ENCODE results near the gene RIPK1.
"Not testable (repeated sequence)": the region's sequence is repeated elsewhere in the genome, so short reads cannot be mapped to it uniquely, and the experiment has no call there.

RIPK1 gene

DNA sequence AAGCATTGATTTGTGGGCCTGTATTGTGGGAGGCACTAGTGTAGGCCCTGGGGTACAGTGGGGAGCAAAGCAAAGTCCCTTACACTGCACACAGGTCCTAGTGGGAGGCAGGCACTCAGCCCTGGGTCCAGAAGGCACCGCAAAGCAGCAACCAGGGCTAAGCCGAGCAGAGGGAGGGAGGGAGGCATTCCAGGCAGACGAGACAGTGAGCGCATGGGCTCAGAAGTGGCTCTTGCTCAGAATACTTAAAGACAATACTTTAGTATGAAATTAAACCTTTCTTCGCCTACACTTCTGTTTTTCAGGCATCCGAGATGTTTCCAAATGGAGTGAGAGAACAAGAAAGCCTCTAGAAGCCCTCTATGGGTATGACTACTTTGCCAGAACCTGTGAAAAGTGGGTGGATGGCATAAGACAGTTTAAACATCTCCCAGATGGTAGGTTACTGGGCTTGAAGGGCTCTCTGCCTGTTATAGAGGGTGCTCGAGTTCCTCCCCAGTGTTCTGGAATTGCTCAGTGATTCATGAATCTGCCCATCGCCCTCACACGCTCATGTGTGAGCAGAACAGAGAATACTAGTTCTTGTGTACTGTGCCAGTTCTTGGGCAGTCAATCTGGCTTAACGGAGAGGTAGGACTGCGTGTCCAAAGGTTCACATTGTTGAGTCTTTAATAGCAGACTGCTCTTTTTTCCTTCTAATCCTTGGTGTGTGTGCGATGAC lies 68.9 kb downstream of the RIPK1 start:
- DNase-seq = no peak

DNA sequence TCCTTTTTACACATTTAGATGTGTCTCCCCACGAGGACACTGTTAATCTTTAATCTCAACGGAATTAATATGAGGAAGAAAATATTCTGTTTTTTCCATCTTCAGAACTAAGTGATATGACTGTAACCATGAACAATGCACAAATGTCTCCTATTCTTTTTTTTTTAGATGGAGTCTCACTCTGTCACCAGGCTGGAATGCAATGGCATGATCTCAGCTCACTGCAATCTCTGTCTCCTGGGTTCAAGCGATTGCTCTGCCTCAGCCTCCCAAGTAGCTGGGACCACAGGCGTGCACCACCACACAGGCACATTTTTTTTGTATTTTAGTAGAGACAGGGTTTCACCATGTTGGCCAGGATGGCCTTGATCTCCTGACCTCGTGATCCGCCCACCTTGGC lies 69.6 kb downstream of the RIPK1 start:
- not testable (repeated sequence) for DNase-seq

DNA sequence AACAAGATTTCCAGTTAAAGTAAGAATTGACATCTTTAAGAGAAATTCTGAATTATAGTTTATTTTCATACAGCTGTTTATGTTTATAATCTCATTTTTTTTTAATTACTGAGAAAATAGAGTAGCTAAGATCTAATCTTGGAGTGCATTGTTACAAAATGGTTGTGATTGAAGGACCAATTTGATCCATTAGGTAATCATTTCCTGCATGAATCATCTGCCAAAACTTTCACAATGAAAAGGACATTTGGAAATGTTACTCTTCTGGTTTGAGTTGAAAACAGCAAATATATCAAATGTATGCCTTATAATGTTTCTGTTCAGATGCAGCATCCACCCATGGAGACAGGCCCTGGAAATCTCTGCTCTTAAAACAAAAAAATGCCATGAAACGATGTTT lies 70.0 kb downstream of the RIPK1 start:
- DNase-seq = no peak

DNA sequence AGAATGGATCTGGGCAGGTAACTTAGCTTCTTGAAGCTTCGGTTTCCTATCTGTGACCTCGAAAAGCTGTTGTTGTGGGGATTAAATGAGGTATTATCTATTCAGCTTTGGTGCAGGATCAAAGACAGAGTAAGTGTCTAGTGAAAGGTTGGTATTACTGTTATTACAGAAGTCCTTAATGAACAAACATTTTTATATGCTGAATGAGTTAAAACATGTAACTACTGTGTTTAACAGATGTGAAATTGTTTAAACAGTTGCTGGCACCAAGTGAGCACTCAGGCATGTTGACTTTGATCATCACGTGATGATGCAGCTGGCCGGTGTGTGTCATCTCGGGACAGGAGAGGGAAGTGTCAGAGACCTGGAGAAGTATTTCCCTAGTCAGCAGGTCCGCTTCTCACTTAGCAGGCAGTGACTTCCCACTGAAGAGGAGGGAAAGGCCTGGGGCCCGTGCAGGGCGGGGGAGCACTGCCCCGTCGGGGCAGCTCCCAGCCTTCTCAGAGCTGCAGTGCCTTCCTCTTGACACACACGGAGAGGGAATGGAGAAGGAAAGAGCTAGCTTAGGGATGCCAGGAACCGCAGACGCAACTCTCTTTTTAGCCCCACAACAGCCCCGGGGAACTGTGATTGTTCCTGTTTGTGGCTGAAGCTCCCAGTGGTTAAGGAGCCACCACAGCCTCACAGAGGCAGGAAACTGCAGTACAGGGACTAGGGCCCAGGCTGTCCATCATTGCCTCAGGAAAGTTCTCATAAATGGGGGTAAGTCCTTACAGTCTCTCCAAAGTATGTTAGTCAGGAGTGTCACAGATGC lies 71.0 kb downstream of the RIPK1 start:
- DNase-seq = peak; percentile 56

DNA sequence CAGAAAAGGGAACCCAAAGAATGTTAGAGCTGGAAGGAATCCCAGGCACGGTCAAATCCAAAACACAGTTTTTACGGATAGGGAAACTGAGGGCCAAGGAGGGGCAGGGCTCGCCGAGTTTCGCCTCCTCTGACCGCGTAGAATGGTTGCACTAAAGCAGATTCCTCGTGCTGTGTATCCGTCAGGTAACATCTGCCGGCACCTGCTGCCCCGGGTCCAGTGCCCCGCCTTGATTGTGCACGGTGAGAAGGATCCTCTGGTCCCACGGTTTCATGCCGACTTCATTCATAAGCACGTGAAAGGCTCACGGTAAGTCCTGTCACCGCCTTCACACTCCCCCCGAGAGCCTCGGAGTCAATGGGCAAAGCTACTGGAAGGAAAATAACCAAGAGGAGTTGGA lies 71.9 kb downstream of the RIPK1 start:
- no peak for DNase-seq

DNA sequence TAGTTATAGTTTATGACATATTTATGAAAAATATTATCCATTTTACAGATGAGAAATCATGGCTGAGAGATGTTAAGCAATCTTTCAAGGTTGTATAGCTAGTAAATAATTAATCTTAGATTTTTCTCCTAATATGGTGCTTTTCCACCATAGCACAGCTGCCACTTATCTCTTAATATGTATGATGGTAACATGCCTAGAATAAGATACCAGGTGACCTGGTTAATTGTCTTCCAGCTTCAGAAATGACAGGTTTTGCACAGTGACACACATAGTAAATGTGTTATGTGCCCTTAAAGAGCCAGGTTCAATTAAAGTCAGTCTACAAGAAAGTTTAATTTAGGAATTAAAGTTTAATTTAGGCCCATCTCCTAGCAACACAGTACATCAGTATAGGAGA lies 74.2 kb downstream of the RIPK1 start:
- no peak for DNase-seq

DNA sequence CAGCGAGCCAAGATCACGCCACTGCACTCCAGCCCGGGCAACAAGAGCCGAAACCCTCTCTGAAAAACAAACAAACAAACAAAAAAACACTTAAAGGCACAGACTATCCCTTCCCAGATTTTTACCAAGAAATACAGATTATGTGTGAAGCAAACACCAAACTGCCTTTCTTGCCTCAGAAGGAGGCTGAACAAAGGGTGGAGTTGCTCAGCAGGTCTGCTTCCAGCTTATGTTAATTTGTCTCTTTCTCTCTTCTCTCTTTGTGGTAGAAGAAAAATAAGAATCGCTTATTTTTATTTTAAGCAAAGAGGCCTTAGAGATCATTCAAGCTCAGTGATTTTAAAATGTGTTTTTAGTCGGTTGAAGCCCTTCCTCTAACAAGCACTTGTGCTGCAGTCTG lies 74.9 kb downstream of the RIPK1 start:
- no peak for DNase-seq

DNA sequence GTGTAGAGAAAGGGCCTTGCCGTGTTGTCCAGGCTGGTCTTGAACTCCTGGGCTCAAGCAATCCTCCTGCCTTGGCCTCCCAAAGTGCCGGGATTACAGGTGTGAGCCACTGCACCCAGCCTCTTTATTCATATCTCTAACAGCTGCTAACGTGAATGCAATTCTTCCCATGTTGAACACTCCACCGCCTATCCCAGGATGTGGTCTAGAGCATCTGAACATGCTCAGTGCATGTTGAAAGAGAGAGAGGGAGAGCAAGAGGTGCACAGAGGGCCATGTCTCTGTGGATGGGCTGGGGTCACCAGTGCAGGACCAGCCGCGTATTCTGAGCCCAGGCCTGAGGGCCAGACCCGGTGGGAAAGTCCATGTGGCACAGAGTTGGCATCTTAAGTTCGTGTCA lies 76.3 kb downstream of the RIPK1 start:
- DNase-seq = no peak

DNA sequence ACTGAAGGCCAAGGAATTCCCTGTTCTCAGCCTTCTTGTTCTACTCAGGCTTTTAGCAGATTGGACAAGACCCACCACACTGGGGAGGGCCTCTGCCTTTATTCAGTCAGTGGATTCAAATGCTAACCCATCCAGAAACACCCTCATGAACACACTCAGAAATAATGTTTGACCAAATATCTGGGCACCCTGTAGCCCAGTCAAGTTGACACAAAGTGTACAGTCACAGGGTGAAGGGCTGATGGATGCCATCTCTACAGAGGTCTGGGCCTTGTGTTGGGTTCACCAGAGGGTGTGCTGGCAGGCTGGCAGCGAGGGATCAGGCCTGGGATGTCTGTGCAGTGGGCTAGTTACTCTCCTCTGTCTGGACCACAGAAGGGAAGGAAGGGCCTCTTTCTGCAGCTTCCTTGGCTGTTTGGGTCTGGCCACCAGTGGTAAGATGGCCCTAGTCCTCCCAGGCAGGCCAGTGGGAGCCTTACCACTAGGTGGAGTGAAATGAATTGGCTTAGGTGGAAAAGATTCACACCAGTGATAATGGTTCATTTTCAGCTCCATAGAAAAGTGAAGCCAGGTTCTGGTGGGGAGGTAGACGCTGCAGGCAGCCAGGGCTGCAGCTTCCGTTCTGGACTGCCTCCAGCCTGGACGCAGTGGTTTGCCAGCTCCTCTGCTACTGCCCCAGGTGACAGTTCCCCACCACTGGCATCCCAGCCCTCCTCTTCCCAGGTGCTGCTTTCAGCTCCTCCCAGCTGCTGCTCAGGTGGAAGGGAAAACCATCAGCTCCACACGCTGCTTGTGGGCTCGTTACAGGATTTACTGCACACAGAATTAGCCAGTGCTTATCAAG lies 79.8 kb downstream of the RIPK1 start:
- no peak for DNase-seq

DNA sequence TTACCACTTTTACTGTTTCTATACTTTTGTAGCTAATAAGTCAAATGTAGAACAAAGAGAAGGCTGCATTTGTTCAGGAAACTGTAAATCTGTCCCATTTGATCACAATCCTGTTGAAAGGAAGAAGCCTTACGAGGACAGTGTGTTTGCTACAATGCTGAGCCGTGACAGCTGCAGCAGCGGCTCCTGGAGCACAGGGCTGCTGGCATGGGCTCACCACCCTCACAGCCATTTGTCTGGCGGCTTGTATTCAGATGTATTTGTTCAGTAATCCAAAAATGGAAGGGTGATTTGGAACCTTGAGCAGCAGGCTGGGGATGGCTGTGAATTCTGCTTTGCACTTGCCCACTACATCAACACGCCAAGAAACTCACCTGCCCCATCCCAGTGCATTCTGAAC lies 83.4 kb downstream of the RIPK1 start:
- DNase-seq = no peak

DNA sequence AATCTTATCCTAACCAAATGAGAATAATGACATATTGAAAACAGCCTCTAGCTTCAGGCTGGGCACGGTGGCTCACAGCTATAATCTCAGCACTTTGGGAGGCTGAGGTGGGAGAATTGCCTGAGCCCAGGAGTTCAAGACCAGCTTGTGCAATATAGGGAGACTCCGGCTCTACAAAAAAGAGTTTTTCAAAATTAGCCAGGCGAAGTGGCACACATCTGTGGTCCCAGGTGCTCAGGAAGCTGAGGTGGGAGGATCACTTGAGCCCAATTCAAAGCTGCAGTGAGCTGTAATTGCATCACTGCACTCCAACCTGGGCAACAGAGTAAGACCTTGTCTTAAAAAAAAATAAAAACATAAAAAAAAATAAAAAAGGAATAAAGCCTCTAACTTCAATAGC lies 84.4 kb downstream of the RIPK1 start:
- no peak for DNase-seq

DNA sequence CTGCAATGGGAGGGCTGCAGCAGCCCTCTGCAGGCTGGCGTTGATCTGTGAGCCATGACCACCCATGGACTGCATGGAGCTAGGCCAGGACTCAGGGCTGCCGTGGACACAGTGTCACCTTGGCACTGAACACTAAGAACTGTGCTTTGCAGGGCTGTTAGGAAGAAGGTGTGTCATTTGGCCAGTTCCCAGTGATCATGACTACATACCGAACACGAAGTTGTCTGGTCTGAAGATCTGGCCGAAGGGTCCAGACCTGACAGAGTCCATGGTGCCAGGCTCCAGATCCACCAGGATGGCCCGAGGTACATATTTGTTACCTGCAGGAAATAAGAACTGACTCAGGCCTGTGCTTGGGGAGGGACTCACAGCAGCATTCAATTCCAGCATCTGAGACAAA lies 87.1 kb downstream of the RIPK1 start:
- not testable (repeated sequence) for DNase-seq

DNA sequence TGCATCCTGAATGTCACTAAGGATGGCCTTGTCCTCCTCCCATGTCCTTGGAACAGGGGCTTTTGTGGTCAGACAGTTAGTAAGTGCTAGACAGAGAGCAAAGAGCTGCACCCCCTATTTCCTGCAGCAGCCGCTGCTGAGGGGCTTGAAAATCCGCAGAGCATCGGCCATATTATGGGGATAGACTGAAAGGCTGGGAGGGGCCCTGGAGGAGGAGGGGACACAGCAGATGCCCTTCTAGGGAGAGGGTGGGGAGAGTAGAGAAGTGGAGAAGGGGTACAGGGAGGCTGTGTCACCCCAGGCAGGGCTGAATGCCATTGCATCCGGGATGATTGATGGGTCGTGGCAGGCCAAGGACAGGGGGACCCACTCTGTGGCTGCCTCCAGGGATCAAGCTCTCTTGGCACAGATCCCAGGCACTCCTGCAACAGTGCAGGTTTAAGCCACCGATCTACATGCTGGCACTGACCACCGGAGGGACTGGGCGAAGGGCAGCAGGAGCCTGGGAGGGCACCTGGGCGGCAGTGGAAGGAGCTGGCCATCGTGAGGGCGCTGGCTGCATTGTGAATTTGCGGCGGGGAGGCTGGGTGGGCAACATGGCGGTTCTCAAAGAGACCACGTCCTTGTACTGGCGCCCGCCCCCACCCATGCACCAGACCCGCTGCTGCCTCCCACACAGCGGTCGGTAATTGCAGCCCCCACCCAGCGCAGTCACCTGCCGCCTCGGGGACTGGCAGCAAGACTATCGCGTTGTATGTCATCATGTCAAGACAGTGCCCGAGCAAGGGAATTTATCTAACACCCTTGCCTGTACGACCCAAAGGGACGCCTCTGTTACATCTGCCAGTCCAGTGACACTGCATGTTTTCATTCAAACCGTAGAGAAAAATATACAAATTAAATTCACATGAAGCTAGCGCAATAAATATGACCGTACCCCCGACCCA lies 88.2 kb downstream of the RIPK1 start:
- DNase-seq = not testable (repeated sequence)

DNA sequence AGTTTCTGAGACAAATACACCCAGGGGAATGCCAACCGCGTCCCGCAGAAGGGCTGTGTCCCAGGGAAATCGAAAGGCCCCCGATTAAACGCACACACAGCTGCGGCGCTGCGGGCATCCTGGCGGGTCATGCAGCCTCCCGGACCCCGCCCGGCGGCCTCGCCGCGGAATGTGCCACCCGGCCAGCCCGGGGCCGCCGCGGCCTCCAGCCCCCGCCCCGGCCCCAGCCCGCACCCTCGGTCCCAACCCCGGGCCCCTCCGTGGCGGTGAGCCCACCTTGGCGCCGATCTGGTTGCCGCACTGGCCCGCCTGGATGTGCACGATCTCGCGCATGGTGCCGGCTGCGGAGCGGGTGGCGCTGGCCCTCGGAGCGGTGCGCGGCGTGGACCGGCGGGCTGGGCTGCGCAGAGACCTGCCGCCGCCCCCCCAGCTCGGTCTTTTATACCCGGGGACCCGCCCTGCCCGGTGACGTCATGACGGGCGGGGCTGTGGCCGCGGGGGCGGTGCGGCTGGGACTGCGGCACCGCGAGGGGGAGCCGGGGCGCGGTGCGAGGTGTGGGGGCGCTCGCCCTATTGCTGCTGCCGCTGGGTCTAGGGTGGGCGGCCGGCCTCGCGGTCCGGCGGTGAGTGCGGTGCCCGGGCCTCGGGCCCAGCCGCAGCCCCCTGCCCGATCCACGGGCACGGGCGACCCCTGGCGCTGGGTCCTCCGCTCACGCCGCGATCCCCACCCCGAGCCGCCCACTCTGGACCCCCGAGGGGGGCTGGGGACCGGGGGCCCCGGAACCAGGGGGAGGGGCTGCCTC lies 89.0 kb downstream of the RIPK1 start, which contains the start of gene TUBB2A:
Gene TUBB2A, minus strand, starts transcription at position 414 of the 803 bp plus-strand sequence. Its CDS starts 81 bp downstream, at position 333.
- DNase-seq = peak; percentile 85

DNA sequence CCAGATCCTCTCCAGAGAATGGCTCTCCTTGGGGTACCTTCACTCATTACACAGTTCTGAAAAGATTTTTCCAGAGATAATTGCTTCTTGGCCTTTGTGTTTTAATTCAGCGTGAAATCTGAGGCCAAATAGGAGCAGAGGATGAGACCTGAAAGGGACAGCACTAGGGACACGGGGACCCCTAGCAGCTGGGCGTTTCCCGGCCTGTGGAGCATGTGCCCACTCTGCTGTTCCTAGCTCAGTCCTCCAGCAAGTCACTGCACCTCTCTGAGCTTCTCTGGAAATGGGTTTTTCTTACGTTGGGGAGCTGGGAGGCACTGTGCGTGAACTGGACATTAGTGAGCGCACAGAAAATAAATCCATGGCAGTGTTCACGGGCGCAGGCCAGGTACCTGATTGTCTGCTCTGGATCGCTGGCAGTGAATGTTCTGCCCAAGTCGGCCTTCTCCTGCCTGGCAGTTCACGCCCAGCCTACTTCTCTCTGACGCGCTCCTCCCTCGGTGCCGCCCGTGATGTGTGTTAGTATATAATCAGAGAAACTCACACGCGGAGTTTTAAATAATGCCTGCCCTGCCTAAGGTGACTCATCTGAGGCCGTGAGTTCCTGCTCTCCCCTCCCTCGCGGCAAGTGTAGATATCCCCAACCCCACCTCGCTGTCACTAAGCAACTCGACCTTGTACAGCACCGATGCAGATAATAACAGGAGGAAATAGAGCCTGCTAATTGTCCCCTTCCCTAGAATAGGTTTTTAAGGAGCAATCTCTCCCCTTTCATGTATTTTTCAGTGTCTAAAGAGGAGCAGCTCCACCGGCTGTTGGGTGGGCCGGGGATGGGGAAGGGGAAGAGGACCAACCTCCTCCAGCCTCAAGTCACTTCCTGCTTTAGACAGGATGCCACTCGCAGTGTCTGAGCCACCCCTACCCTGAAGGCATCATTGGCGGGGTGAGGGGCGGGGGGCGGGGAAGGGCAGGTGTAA lies 91.8 kb downstream of the RIPK1 start:
- DNase-seq = peak; percentile 71

DNA sequence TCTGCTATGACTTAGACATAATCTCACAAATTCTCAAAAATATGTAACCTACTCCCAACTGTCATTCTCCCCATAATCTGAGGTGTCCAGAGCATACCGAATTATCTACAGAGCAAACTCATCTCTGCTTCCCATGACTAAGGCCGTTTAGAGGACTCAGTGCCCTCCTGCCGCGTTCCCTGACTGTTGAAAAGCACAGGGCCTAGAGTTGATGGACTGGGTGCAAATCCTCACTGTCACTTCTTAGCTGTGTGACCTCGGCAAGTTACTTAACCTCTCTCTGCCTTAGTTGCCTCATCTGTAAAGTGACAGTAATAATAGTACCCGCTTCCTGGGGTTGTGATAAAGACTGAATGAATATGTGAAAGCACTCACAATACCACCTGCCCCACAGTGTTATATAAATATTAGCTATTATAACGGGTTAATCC lies 93.8 kb downstream of the RIPK1 start:
- DNase-seq = no peak

DNA sequence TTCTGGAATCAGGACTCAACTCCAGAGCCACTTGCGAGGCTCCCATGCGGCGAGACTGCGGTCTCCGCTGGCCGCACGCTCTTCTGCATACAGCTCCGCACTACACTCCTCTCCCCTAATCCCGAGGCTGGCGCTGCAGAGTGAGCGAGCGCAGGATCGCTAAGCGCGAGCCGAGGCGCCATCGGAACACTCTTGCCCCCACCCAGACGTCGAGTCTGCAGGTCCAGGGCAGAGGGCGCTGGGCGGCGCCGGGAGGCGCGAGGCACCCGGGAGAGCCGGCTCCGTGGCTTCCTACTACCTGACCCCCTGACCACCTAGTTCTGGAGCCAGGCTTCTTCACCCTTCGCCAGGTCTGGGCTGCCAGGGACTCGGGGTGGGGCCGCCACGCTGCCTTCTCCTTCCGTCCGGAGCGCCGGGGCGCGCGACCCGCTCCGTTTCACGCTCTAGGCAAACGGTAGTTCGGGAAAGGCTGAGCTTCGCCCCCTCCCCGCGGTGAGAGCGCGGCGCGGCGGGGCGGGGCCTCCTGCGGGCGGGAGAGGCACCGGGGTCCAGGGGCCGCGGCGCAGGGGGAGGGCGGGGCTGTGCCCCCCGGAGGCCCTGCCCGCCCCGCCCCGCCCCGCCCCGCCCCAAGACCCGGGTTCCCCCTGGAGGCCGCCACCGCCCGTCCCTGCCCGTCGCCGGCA lies 94.4 kb downstream of the RIPK1 start:
- DNase-seq = peak; percentile 52

DNA sequence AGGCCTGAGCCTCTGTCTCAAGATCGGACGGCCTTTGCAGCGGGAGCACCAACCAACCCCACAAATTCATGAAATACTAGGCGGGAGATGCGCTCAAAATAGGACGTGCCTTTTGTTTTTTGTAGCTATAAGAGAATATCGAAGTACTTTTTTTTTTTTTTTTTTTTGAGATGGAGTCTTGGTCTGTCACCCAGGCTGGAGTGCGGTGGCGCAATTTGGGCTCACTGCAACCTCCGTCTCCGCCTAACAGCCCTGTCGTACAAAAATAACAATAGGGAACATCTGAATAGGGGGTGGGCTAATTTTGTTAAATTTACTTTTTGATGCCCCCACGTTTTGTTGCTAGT lies 94.9 kb downstream of the RIPK1 start:
- DNase-seq = peak; percentile 22

DNA sequence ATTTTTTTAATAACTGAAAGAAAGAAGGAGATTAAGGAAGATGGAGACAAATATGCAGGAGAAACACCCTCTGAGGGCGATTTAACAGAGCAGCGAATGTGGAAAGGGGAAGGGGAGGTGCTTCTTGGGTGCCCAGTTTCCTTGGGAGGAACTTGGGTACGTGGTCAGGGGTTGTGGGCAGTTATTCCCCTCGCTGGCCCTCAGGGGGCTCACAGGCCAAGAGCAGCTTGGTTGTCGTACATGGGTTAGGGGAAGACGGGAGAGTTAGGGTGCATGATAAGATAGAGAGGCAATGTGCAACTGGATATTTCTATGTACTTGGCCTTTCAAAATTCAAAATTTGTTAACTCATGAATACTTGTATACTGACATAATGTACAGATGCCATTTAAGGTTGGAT lies 96.1 kb downstream of the RIPK1 start:
- DNase-seq = no peak
